K562 (cell line): ENCODE measurements around the gene COX10. TPM values are rescaled to one million over a fixed set of nuclear protein-coding genes. Genes with fewer than 3 reads are reported as not detected.

ENCODE experiments used
- ATAC-seq: fragments of 200-7000 bp; cut with Tn5 transposase; 3 replicates; pipeline ENCODE4 v1.9.1; 2020; ENCODE audit warnings: moderate library complexity
- BruUV-seq: library from RNA; stranded (reverse); fragments of 400-500 nt; replicated peaks from 2 replicates; lab custom pipeline; 2021; lab: Mats Ljungman, UMichigan
- CTCF ChIA-PET: fragments of 300-600 bp; formaldehyde crosslinking; extraction: SDS; loops from one replicate; lab custom pipeline; 2021; ENCODE audit warnings: low intra/inter-chr PET ratio; lab: Yijun Ruan, JAX
- POLR2A ChIA-PET: fragments of 300-600, 350-650 bp; sonication (Branson Sonifier 250); formaldehyde crosslinking; extraction: SDS; loops from one replicate; lab custom pipeline; 2021; ENCODE audit warnings: antibody characterized with exemption, inconsistent platforms; lab: Yijun Ruan, JAX
- DNase-seq, 4 experiments: peaks; one replicate each; pipeline versions ENCODE4 v3.0.0 to v3.0.0-alpha.2; 2011 to 2018; ENCODE audit warnings: low spot score in 3 of 4, mixed read lengths in 3 of 4; ENCODE audit errors: extremely low read depth in 1 of 4
- FAIRE-seq: peaks from 2 replicates; lab custom pipeline; 2011; peaks lifted over from hg19 to GRCh38; lab: Jason Lieb, UNC
- H2AFZ ChIP-seq: 2 replicates; pipeline ENCODE4 v1.6.0; 2011; ENCODE audit warnings: low read depth, low read length, control low read depth, inconsistent platforms
- H3K27ac ChIP-seq: fragments of 200-600 bp; 3 replicates; pipeline ENCODE4 v1.8.0; 2011; ENCODE audit warnings: low read depth, mild to moderate bottlenecking, control low read depth, inconsistent platforms, low read length, moderate library complexity, mixed read lengths; ENCODE audit errors: extremely low read depth
- H3K27me3 ChIP-seq, 2 experiments: fragments of 300-600 bp in 1 of 2; 2 replicates in 1 of 2; 3 replicates in 1 of 2; pipeline versions ENCODE4 v1.6.0 to v1.8.0; 2011; ENCODE audit warnings: inconsistent platforms in 2 of 2, low read length in 2 of 2, mild to moderate bottlenecking in 1 of 2, mixed read lengths in 1 of 2, moderate library complexity in 1 of 2; ENCODE audit not compliant: control insufficient read depth in 2 of 2, insufficient read depth in 2 of 2
- H3K36me3 ChIP-seq: fragments of 300-600 bp; 3 replicates; pipeline ENCODE4 v1.8.0; 2011; ENCODE audit warnings: mild to moderate bottlenecking, low read length, inconsistent platforms; ENCODE audit not compliant: control insufficient read depth, insufficient read depth
- H3K4me1 ChIP-seq, 2 experiments: fragments of 200-600 bp in 1 of 2; replicated peaks in 1 of 2; 2 replicates in 1 of 2; 3 replicates in 1 of 2; pipeline versions ENCODE4 v1.5.1 to v1.8.0; 2011; ENCODE audit warnings: inconsistent platforms in 2 of 2, low read length in 2 of 2, mild to moderate bottlenecking in 1 of 2, mixed read lengths in 1 of 2, moderate library complexity in 1 of 2; ENCODE audit not compliant: control insufficient read depth in 2 of 2, insufficient read depth in 2 of 2
- H3K4me2 ChIP-seq: 2 replicates; pipeline ENCODE4 v1.6.1; 2011; ENCODE audit warnings: low read length, control low read depth, inconsistent platforms, mixed read lengths; ENCODE audit not compliant: insufficient read depth
- H3K4me3 ChIP-seq: fragments of 200-600 bp; sonication (generic), shearing (Covaris generic); 2 replicates; pipeline ENCODE4 v1.5.1; 2016; ENCODE audit warnings: control low read depth, inconsistent platforms
- H3K79me2 ChIP-seq: fragments of 200-600 bp; 3 replicates; pipeline ENCODE4 v1.8.0; 2011; ENCODE audit warnings: low read length, inconsistent platforms; ENCODE audit not compliant: control insufficient read depth, insufficient read depth
- H3K9ac ChIP-seq, 2 experiments: 2 replicates each; pipeline versions ENCODE4 v1.6.0 to v1.6.1; 2011; ENCODE audit warnings: low read depth in 2 of 2, low read length in 2 of 2, control low read depth in 1 of 2, inconsistent platforms in 1 of 2, mild to moderate bottlenecking in 1 of 2, mixed read lengths in 1 of 2; ENCODE audit not compliant: insufficient read depth in 1 of 2
- H3K9me1 ChIP-seq: one replicate; pipeline ENCODE4 v1.6.0; 2011; ENCODE audit warnings: inconsistent platforms, mild to moderate bottlenecking, low read length, moderate library complexity; ENCODE audit not compliant: control insufficient read depth, insufficient read depth
- H3K9me3 ChIP-seq: replicated peaks from 2 replicates; pipeline ENCODE4 v1.5.1; 2011; ENCODE audit warnings: low read depth, low read length, inconsistent platforms; ENCODE audit not compliant: control insufficient read depth, insufficient read depth
- H4K20me1 ChIP-seq: replicated peaks from 2 replicates; pipeline ENCODE4 v1.6.1; 2011; ENCODE audit warnings: low read length, inconsistent platforms, mixed read lengths; ENCODE audit not compliant: control insufficient read depth, insufficient read depth
- ARID1B ChIP-seq: fragments of 450-650 bp; IDR thresholded peaks from 2 replicates; pipeline ENCODE4 v1.6.1; 2016; ENCODE audit warnings: antibody characterized with exemption, mild to moderate bottlenecking, inconsistent platforms
- CBFA2T3 ChIP-seq: fragments of 450-650 bp; IDR thresholded peaks from 2 replicates; pipeline ENCODE4 v1.6.1; 2017
- CTBP1 ChIP-seq: fragments of 450-650 bp; IDR thresholded peaks from 2 replicates; pipeline ENCODE4 v1.6.1; 2016; ENCODE audit warnings: borderline replicate concordance
- DMBX1 ChIP-seq: fragments of 250-450 bp; sonication (Bioruptor Pico); IDR thresholded peaks from 2 replicates; pipeline ENCODE4 v1.8.0; 2022; ENCODE audit warnings: inconsistent platforms, mild to moderate bottlenecking, moderate library complexity, borderline replicate concordance
- EGR1 ChIP-seq: fragments of 450-650 bp; conservative IDR thresholded peaks from 2 replicates; pipeline ENCODE4 v1.6.1; 2017; ENCODE audit warnings: mild to moderate bottlenecking
- ESRRA ChIP-seq: fragments of 450-650 bp; IDR thresholded peaks from 2 replicates; pipeline ENCODE4 v1.6.1; 2014; ENCODE audit warnings: low read depth, mild to moderate bottlenecking, moderate library complexity, borderline replicate concordance
- NCOR1 ChIP-seq: fragments of 450-650 bp; IDR thresholded peaks from 2 replicates; pipeline ENCODE4 v1.6.1; 2016; ENCODE audit warnings: mild to moderate bottlenecking, moderate library complexity
- RCOR1 ChIP-seq, 2 experiments: IDR thresholded peaks; 2 replicates each; pipeline ENCODE4 v1.6.1; 2012; ENCODE audit warnings: low read depth in 2 of 2, low read length in 2 of 2, borderline replicate concordance in 1 of 2, improper control_type of control experiment in 1 of 2
- SUPT5H ChIP-seq: fragments of 450-650 bp; IDR thresholded peaks from 2 replicates; pipeline ENCODE4 v1.6.1; 2016
- TAL1 ChIP-seq: fragments of 450-650 bp; IDR thresholded peaks from 2 replicates; pipeline ENCODE4 v1.6.1; 2016; ENCODE audit warnings: mild to moderate bottlenecking
- WHSC1 ChIP-seq: IDR thresholded peaks from one replicate; pipeline ENCODE4 v1.6.1; 2012; ENCODE audit warnings: low read length, control low read depth, inconsistent platforms
- WGBS: fragments of 100-300 bp; shearing (Covaris generic); methylation state at CpG from one replicate; pipeline ENCODE4 v1.1.6; 2016; ENCODE audit warnings: low coverage, mixed read lengths; ENCODE audit not compliant: insufficient coverage; ENCODE audit errors: missing lambda C conversion rate; 5-methylcytosine and 5-hydroxymethylcytosine counted together
- in situ Hi-C: fragments of 300-500 bp; cut with MboI; formaldehyde crosslinking; loops from 4 replicates; pipeline ENCODE4 v1.15.0; 2018; ENCODE audit warnings: inconsistent platforms, mixed read lengths
- intact Hi-C: fragments of 100-400 bp; cut with micrococcal nuclease; formaldehyde crosslinking; loops from 2 replicates; pipeline ENCODE4 v1.14.2; 2022
- polyA plus RNA-seq, 8 experiments: library from polyadenylated mRNA; depleted of rRNA in 4 of 8; stranded (reverse) in 5 of 8; unstranded in 3 of 8; fragments of >200 nt; fragmentation: Nextera tagmentation in 2 of 8; fragmentation: Illumina TruSeq in 1 of 8; extraction: Ambion mirVana in 2 of 8; extraction: Trizol in 1 of 8; gene quantifications; 2 replicates each; pipeline versions ENCODE4 v1.2.1 to v1.2.3, GENCODE V29; 2011 to 2014; ENCODE audit warnings: inconsistent platforms in 1 of 8, missing spikeins in 1 of 8
- total RNA-seq, 7 experiments: library from RNA; depleted of rRNA in 6 of 7; stranded (reverse); fragments of >200 nt in 6 of 7; fragmentation: Illumina TruSeq in 2 of 7; extraction: Trizol in 2 of 7; gene quantifications; 2 replicates each; pipeline versions ENCODE4 v1.2.1 to v1.2.3, GENCODE V29; 2011 to 2021; ENCODE audit warnings: low replicate concordance in 1 of 7

Gene COX10
- total and polyA plus RNA-seq, 9 of the 15 experiments (the other 6 are each of a cell fraction or from before 2014, with no cell fraction given): 10.3 to 26.4 (median 17.8) TPM

GRCh38 chr17:14204084-14204483 lies 134.8 kb downstream of the COX10 start:
- no peak overlapping the region for H3K4me3 ChIP-seq
- peak; percentile 60 for FAIRE-seq
- H4K20me1 ChIP-seq: peaks cover 6% of the 10 kb centered on the region; the same call in 1 of the 2 replicates
- no peaks in the 10 kb centered on the region for H3K9me3 ChIP-seq
- intact Hi-C loops (no loop called here), in situ Hi-C loops (no loop called here)
- H3K27ac ChIP-seq: peak overlapping the region; percentile 24; the same call in 1 of the 3 replicates
- H3K9ac ChIP-seq: no peak overlapping the region
- WGBS: 13% methylated on average over 5 of the region's 5 CpGs
- ATAC-seq: peak; percentile 82
- no peak overlapping the region for H2AFZ ChIP-seq
- no peaks in the 10 kb centered on the region for H3K9me1 ChIP-seq
- H3K4me2 ChIP-seq: peak overlapping the region; percentile 62
- CTCF ChIA-PET: no interaction called here
- peak; percentile 34 to 59 (median 41) for DNase-seq
- H3K4me1 ChIP-seq: peaks cover 4 to 17% of the 10 kb centered on the region in 2 experiments; a peak in 3 of 5 replicates
- H3K79me2 ChIP-seq: no peaks in the 10 kb centered on the region
- no peaks in the 10 kb centered on the region for H3K27me3 ChIP-seq
- BruUV-seq: no TSS peak
- H3K36me3 ChIP-seq: peaks cover 3% of the 10 kb centered on the region; the same call in 1 of the 3 replicates
- POLR2A ChIA-PET: no interaction called here
- TF ChIP-seq EGR1 (0 out of 2 replicates have a peak, but pooled peaks have one; percentile 31), CBFA2T3 (0 out of 2 replicates have a peak, but pooled peaks have one; percentile 33), DMBX1 (no peak), CTBP1 (peak; percentile 82), SUPT5H (no peak), NCOR1 (peak; percentile 28; the same call in 1 of the 2 replicates), ARID1B (peak; percentile 42), TAL1 (0 out of 2 replicates have a peak, but pooled peaks have one; percentile 15), ESRRA (peak; percentile 96), WHSC1 (no peak), RCOR1 (IDR thresholded peaks at IDR 0.05; ENCODE audit: borderline replicate concordance in 1 of 2, low read depth in 2 of 2, low read length in 2 of 2) (0 out of 4 replicates have a peak, but pooled peaks of 1 of the 2 experiments have one; percentile 48)
